GM12878 (cell line): Measurements from ENCODE around the gene ABCA13. TPM values are rescaled to one million over a fixed set of nuclear protein-coding genes. Genes with fewer than 3 reads are reported as not detected.

Experiments
- ATAC-seq: fragments of 200-7000 bp; cut with Tn5 transposase; 3 replicates; pipeline ENCODE4 v1.9.1; 2020; ENCODE audit warnings: mild to moderate bottlenecking, moderate library complexity
- BruUV-seq: library from RNA; stranded (reverse); fragments of 400-500 nt; replicated peaks from 2 replicates; lab custom pipeline; 2021; lab: Mats Ljungman, UMichigan
- CTCF ChIA-PET: fragments of 300-600 bp; sonication (Branson Sonifier 250); formaldehyde crosslinking; extraction: SDS; loops from one replicate; lab custom pipeline; 2021; ENCODE audit warnings: inconsistent platforms; lab: Yijun Ruan, JAX
- POLR2A ChIA-PET: fragments of 350-600 bp; formaldehyde crosslinking; extraction: SDS; loops from one replicate; lab custom pipeline; 2021; ENCODE audit warnings: inconsistent platforms; lab: Charles Lee
- RAD21 ChIA-PET: fragments of 300-600 bp; sonication (Branson Sonifier 250); formaldehyde crosslinking; loops from one replicate; lab custom pipeline; 2023; ENCODE audit warnings: antibody characterized with exemption; ENCODE audit not compliant: unreplicated experiment; lab: Charles Lee
- SMC1A ChIA-PET: fragments of 300-600 bp; sonication (Branson Sonifier 250); formaldehyde crosslinking; loops from one replicate; lab custom pipeline; 2023; ENCODE audit not compliant: unreplicated experiment, uncharacterized antibody; lab: Charles Lee
- DNase-seq: peaks from one replicate; pipeline ENCODE4 v3.0.0-alpha.2; 2011; ENCODE audit warnings: low read depth, low spot score
- FAIRE-seq: peaks from 3 replicates; lab custom pipeline; 2011; peaks lifted over from hg19 to GRCh38; lab: Jason Lieb, UNC
- H2AFZ ChIP-seq: 2 replicates; pipeline ENCODE4 v1.6.0; 2011; ENCODE audit warnings: low read depth, low read length, control low read depth; ENCODE audit not compliant: control insufficient read depth
- H3K27ac ChIP-seq: 2 replicates; pipeline ENCODE4 v1.5.1; 2011; ENCODE audit warnings: control low read depth; ENCODE audit not compliant: control insufficient read depth, insufficient read depth
- H3K27me3 ChIP-seq, 2 experiments: replicated peaks in 1 of 2; 2 replicates each; pipeline versions ENCODE4 v1.6.0 to v1.6.1; 2011; ENCODE audit warnings: low read length in 1 of 2; ENCODE audit not compliant: control insufficient read depth in 2 of 2, insufficient read depth in 2 of 2
- H3K36me3 ChIP-seq, 2 experiments: 2 replicates each; pipeline ENCODE4 v1.5.1; 2011; ENCODE audit warnings: low read length in 1 of 2; ENCODE audit not compliant: control insufficient read depth in 2 of 2, insufficient read depth in 2 of 2
- H3K4me1 ChIP-seq: 2 replicates; pipeline ENCODE4 v1.6.1; 2011; ENCODE audit warnings: mild to moderate bottlenecking, low read length, moderate library complexity, mixed read lengths; ENCODE audit not compliant: control insufficient read depth, insufficient read depth
- H3K4me2 ChIP-seq: 2 replicates; pipeline ENCODE4 v1.6.0; 2011; ENCODE audit warnings: control low read depth; ENCODE audit not compliant: control insufficient read depth, insufficient read depth
- H3K4me3 ChIP-seq: fragments of 200-600 bp; sonication (generic); 2 replicates; pipeline ENCODE4 v1.5.1; 2016
- H3K79me2 ChIP-seq: 2 replicates; pipeline ENCODE4 v1.6.0; 2011; ENCODE audit warnings: low read length; ENCODE audit not compliant: control insufficient read depth, insufficient read depth
- H3K9ac ChIP-seq: 2 replicates; pipeline ENCODE4 v1.8.0; 2011; ENCODE audit warnings: low read length, control low read depth, mixed read lengths; ENCODE audit not compliant: control insufficient read depth, insufficient read depth
- H3K9me3 ChIP-seq: replicated peaks from 3 replicates; pipeline ENCODE4 v1.5.1; 2011; ENCODE audit warnings: mild to moderate bottlenecking, low read length; ENCODE audit not compliant: control insufficient read depth, insufficient read depth
- H4K20me1 ChIP-seq: 2 replicates; pipeline ENCODE4 v1.6.0; 2011; ENCODE audit not compliant: control insufficient read depth, insufficient read depth
- CHD2 ChIP-seq: IDR thresholded peaks from 2 replicates; pipeline ENCODE4 v1.6.1; 2011; ENCODE audit warnings: low read depth, low read length, improper control_type of control experiment, borderline replicate concordance
- CHD4 ChIP-seq: fragments of 200-600 bp; sonication (generic); IDR thresholded peaks from 2 replicates; pipeline ENCODE4 v1.6.1; 2016; ENCODE audit warnings: mild to moderate bottlenecking
- DPF2 ChIP-seq: fragments of 450-650 bp; IDR thresholded peaks from 2 replicates; pipeline ENCODE4 v1.6.1; 2017; ENCODE audit warnings: mild to moderate bottlenecking
- E4F1 ChIP-seq: fragments of 450-650 bp; IDR thresholded peaks from 2 replicates; pipeline ENCODE4 v1.6.1; 2018; ENCODE audit warnings: borderline replicate concordance, mild to moderate bottlenecking; ENCODE audit not compliant: partially characterized antibody
- EGR1 ChIP-seq, 2 experiments: IDR thresholded peaks; 1 replicate in 1 of 2; 2 replicates in 1 of 2; pipeline ENCODE4 v1.6.1; 2011 to 2012; ENCODE audit warnings: low read depth in 2 of 2, low read length in 2 of 2, borderline replicate concordance in 1 of 2, mild to moderate bottlenecking in 1 of 2, moderate library complexity in 1 of 2
- FOXK2 ChIP-seq: fragments of 450-650 bp; IDR thresholded peaks from 2 replicates; pipeline ENCODE4 v1.6.1; 2017; ENCODE audit warnings: mild to moderate bottlenecking, moderate library complexity
- GATAD2B ChIP-seq: fragments of 450-650 bp; conservative IDR thresholded peaks from 2 replicates; pipeline ENCODE4 v1.6.1; 2017; ENCODE audit warnings: low read depth, mild to moderate bottlenecking, moderate library complexity
- KLF5 ChIP-seq: fragments of 450-650 bp; IDR thresholded peaks from 2 replicates; pipeline ENCODE4 v1.6.1; 2014; ENCODE audit warnings: mild to moderate bottlenecking; ENCODE audit not compliant: partially characterized antibody
- NFYA ChIP-seq: IDR thresholded peaks from 2 replicates; pipeline ENCODE4 v1.6.1; 2011; ENCODE audit warnings: low read depth, mild to moderate bottlenecking, low read length, improper control_type of control experiment, borderline replicate concordance
- NFYB ChIP-seq: IDR thresholded peaks from 2 replicates; pipeline ENCODE4 v1.6.1; 2011; ENCODE audit warnings: low read depth, mild to moderate bottlenecking, low read length, improper control_type of control experiment, moderate library complexity; ENCODE audit not compliant: insufficient read depth
- RELA ChIP-seq: fragments of 450-650 bp; IDR thresholded peaks from 2 replicates; pipeline ENCODE4 v1.8.0; 2014; ENCODE audit warnings: borderline replicate concordance; ENCODE audit not compliant: partially characterized antibody
- RUNX3 ChIP-seq: IDR thresholded peaks from 2 replicates; pipeline ENCODE4 v1.6.1; 2012; ENCODE audit warnings: low read length, inconsistent platforms
- SIX5 ChIP-seq: IDR thresholded peaks from 2 replicates; pipeline ENCODE4 v1.6.1; 2011; ENCODE audit warnings: mild to moderate bottlenecking, low read depth, low read length, moderate library complexity; ENCODE audit not compliant: severe bottlenecking
- SKIL ChIP-seq: fragments of 450-650 bp; IDR thresholded peaks from 2 replicates; pipeline ENCODE4 v1.6.1; 2017; ENCODE audit warnings: mild to moderate bottlenecking, low read depth, inconsistent platforms; ENCODE audit not compliant: poor library complexity, severe bottlenecking
- SMAD1 ChIP-seq: fragments of 450-650 bp; IDR thresholded peaks from 2 replicates; pipeline ENCODE4 v1.6.1; 2018; ENCODE audit warnings: mild to moderate bottlenecking, low read depth; ENCODE audit not compliant: partially characterized antibody
- SP1 ChIP-seq: IDR thresholded peaks from one replicate; pipeline ENCODE4 v1.6.1; 2011; ENCODE audit warnings: low read depth, low read length
- SREBF1 ChIP-seq: IDR thresholded peaks from 2 replicates; pipeline ENCODE4 v1.6.1; 2012; ENCODE audit warnings: mild to moderate bottlenecking, low read length
- SREBF2 ChIP-seq: IDR thresholded peaks from 2 replicates; pipeline ENCODE4 v1.6.1; 2012; ENCODE audit warnings: mild to moderate bottlenecking, low read length
- WGBS: methylation state at CpG from one replicate; pipeline ENCODE4 v1.1.6; 2016; ENCODE audit warnings: low lambda C conversion rate; ENCODE audit not compliant: insufficient replicate concordance, insufficient coverage; ENCODE audit errors: missing lambda C conversion rate; 5-methylcytosine and 5-hydroxymethylcytosine counted together
- in situ Hi-C: fragments of 300-500 bp; cut with MboI; formaldehyde crosslinking; loops from 9 replicates; pipeline ENCODE4 v1.14.3; 2018; ENCODE audit warnings: mixed read lengths
- intact Hi-C: fragments of 100-400 bp; cut with micrococcal nuclease; formaldehyde crosslinking; loops from one replicate; pipeline ENCODE4 v1.14.2; 2022; ENCODE audit not compliant: unreplicated experiment
- polyA plus RNA-seq, 11 experiments: library from polyadenylated mRNA; depleted of rRNA in 4 of 11; unstranded in 6 of 11; stranded (reverse) in 5 of 11; fragments of >200 nt; fragmentation: Nextera tagmentation in 4 of 11; fragmentation: Illumina TruSeq in 1 of 11; extraction: Ambion mirVana in 4 of 11; extraction: Trizol in 1 of 11; gene quantifications; 1 replicate in 1 of 11; 2 replicates in 10 of 11; pipeline versions ENCODE4 v1.2.1 to v1.2.3, GENCODE V29; 2011 to 2016; ENCODE audit warnings: inconsistent platforms in 2 of 11, missing spikeins in 2 of 11, low read depth in 1 of 11
- total RNA-seq, 4 experiments: library from RNA; depleted of rRNA in 3 of 4; stranded (reverse); fragments of >200 nt in 3 of 4; fragmentation: Illumina TruSeq in 1 of 4; extraction: Trizol in 1 of 4; gene quantifications; 2 replicates each; pipeline versions ENCODE4 v1.2.1 to v1.2.3, GENCODE V29; 2013 to 2021
- TF ChIP-seq, protein P1 (sequence below): fragments of 450-650 bp; IDR thresholded peaks from 2 replicates; pipeline ENCODE4 v1.6.1; 2017; ENCODE audit warnings: antibody characterized with exemption, mild to moderate bottlenecking, moderate library complexity

Gene ABCA13
- total and polyA plus RNA-seq, 10 of the 15 experiments (the other 5 are each of a cell fraction or from before 2014, with no cell fraction given): under 0.01 to 0.98 (median 0.04) TPM; not detected in 2

GRCh38 chr7:48381571-48381970 is 210.3 kb downstream of the ABCA13 start:
- intact Hi-C loops (no loop called here), in situ Hi-C loops (no loop called here)
- Histone ChIP-seq H3K4me1 (no peaks in the 10 kb centered on the region), H3K79me2 (no peaks in the 10 kb centered on the region), H3K4me3 (no peak overlapping the region), H3K9ac (no peak overlapping the region), H3K27me3 (no peaks in the 10 kb centered on the region), H2AFZ (no peak overlapping the region), H3K4me2 (no peak overlapping the region), H3K36me3 (no peaks in the 10 kb centered on the region), H4K20me1 (no peaks in the 10 kb centered on the region), H3K9me3 (no peaks in the 10 kb centered on the region), H3K27ac (no peak overlapping the region)
- no TSS peak for BruUV-seq
- POLR2A ChIA-PET: no interaction called here
- CTCF ChIA-PET: no interaction called here
- FAIRE-seq: no peak
- 42% methylated on average over 8 of the region's 8 CpGs for WGBS
- RAD21 ChIA-PET: no interaction called here
- DNase-seq: no peak
- ATAC-seq: no peak
- SMC1A ChIA-PET: no interaction called here
- TF ChIP-seq SIX5 (no peak), SREBF1 (no peak), CHD4 (no peak), SMAD1 (no peak), NFYB (no peak), SP1 (no peak), EGR1 (IDR thresholded peaks at IDR 0.05; ENCODE audit: borderline replicate concordance in 1 of 2, low read depth in 2 of 2, low read length in 2 of 2) (no peak), CHD2 (no peak), FOXK2 (no peak), RELA (no peak), NFYA (no peak), SREBF2 (no peak), GATAD2B (no peak), DPF2 (no peak), E4F1 (no peak), KLF5 (no peak), SKIL (no peak), RUNX3 (no peak)
- TF ChIP-seq, protein P1, sequence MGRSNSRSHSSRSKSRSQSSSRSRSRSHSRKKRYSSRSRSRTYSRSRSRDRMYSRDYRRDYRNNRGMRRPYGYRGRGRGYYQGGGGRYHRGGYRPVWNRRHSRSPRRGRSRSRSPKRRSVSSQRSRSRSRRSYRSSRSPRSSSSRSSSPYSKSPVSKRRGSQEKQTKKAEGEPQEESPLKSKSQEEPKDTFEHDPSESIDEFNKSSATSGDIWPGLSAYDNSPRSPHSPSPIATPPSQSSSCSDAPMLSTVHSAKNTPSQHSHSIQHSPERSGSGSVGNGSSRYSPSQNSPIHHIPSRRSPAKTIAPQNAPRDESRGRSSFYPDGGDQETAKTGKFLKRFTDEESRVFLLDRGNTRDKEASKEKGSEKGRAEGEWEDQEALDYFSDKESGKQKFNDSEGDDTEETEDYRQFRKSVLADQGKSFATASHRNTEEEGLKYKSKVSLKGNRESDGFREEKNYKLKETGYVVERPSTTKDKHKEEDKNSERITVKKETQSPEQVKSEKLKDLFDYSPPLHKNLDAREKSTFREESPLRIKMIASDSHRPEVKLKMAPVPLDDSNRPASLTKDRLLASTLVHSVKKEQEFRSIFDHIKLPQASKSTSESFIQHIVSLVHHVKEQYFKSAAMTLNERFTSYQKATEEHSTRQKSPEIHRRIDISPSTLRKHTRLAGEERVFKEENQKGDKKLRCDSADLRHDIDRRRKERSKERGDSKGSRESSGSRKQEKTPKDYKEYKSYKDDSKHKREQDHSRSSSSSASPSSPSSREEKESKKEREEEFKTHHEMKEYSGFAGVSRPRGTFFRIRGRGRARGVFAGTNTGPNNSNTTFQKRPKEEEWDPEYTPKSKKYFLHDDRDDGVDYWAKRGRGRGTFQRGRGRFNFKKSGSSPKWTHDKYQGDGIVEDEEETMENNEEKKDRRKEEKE: no peak
